ENCODE measurements around the gene H3-3A.

- TF ChIP-seq CTCF (IDR thresholded peaks at IDR 0.05; ENCODE audit: poor library complexity) = no peak
- TF ChIP-seq EZH2 (IDR thresholded peaks at IDR 0.05; ENCODE audit: borderline replicate concordance) = no peak
These were observed 13.9 kb downstream of the H3-3A start for GRCh38 chr1:226076378-226076777.
